ENCODE data around the gene FRK. TPM values are rescaled to one million over a fixed set of nuclear protein-coding genes. Genes with fewer than 3 reads are reported as not detected.

Gene FRK
- total RNA-seq, 4 donors from 2014 or later: 13.3 to 25.4 (median 18.9) TPM

DNA sequence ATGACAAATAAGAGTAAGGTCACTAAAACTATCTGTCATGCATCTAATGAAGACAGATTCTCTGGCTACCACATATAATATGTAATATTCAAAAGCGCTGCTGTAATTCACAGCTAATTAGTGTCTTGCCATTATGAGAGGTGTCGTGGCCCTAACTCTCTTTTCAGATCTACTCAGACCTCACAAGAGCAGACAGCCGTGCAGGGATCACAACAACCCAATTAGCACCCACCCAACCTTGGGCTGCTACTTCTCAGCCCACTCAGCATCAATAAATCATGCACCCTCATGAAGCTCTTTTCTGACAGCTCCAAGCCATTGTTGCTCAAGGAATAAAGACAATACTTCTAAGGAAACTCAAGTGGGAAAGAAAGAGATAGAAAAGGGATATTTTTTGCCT lies 61.5 kb downstream of the FRK start:
- WGBS, 2 donors (ENCODE audit: low coverage in 1 of 2): 86 to 94% methylated on average over 3 of the region's 3 CpGs
- no peak for DNase-seq
- TF ChIP-seq POLR2AphosphoS5 (IDR thresholded peaks at IDR 0.05) (no peak), POLR2A (IDR thresholded peaks at IDR 0.05) (no peak), EP300 (IDR thresholded peaks at IDR 0.05; ENCODE audit: low read depth) (no peak)
- TF ChIP-seq, protein P1, sequence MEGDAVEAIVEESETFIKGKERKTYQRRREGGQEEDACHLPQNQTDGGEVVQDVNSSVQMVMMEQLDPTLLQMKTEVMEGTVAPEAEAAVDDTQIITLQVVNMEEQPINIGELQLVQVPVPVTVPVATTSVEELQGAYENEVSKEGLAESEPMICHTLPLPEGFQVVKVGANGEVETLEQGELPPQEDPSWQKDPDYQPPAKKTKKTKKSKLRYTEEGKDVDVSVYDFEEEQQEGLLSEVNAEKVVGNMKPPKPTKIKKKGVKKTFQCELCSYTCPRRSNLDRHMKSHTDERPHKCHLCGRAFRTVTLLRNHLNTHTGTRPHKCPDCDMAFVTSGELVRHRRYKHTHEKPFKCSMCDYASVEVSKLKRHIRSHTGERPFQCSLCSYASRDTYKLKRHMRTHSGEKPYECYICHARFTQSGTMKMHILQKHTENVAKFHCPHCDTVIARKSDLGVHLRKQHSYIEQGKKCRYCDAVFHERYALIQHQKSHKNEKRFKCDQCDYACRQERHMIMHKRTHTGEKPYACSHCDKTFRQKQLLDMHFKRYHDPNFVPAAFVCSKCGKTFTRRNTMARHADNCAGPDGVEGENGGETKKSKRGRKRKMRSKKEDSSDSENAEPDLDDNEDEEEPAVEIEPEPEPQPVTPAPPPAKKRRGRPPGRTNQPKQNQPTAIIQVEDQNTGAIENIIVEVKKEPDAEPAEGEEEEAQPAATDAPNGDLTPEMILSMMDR (IDR thresholded peaks at IDR 0.05): no peak
- intact Hi-C loops (cut with DNase I; ENCODE audit: low total_unique reads) (no loop called here), in situ Hi-C loops (cut with MboI; ENCODE audit: low pct_ligation_motif_present in 1 of 4, low pct_unique_long_range_greater_than_20kb in 1 of 4, low sequenced_read_pairs in 3 of 4) (no loop called here)
- no peaks in the 10 kb centered on the region for H3K27me3 ChIP-seq
- H3K9me3 ChIP-seq: no peaks in the 10 kb centered on the region
- H3K4me3 ChIP-seq: no peak overlapping the region
- no peaks in the 10 kb centered on the region for H3K36me3 ChIP-seq
- no peak overlapping the region for H3K27ac ChIP-seq
- H3K4me1 ChIP-seq: no peaks in the 10 kb centered on the region

DNA sequence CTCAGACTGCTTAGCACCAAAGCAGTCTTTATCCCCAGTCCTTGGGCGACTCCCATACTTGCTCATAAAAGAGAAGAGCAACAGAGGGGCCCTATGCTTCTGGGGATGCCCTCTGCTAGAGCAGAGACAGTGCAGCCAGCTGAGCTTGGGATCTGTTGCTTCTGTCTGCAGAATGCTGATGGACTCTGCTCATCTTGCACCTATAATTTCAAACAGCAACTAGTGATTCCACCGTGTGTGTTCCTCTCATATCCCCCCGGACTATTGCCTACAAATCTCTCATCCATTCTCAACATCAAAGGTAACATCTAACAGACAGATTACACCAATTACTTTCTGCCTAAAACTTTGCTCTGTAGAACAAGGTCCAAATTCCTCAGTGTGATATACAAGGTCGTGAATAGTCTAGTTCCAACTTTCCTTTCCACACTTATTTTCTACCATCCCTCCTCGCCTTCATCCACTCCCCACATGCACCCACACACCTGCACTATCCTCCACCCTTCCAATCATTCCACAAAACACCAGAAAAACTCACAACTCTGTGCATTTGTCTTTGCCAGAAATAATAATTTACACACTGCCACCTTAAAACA lies 62.6 kb downstream of the FRK start:
- intact Hi-C loops (cut with DNase I; ENCODE audit: low total_unique reads): no loop called here
- Histone ChIP-seq H3K36me3 (no peaks in the 10 kb centered on the region), H3K27ac (no peak overlapping the region), H3K4me1 (no peaks in the 10 kb centered on the region), H3K4me3 (no peak overlapping the region), H3K9me3 (no peaks in the 10 kb centered on the region), H3K27me3 (no peaks in the 10 kb centered on the region)
- TF ChIP-seq POLR2A (IDR thresholded peaks at IDR 0.05): no peak
- TF ChIP-seq EP300 (IDR thresholded peaks at IDR 0.05; ENCODE audit: low read depth): no peak
- no peak for TF ChIP-seq POLR2AphosphoS5 (IDR thresholded peaks at IDR 0.05)
- TF ChIP-seq, protein P1 (IDR thresholded peaks at IDR 0.05): no peak
- no peak for DNase-seq
- WGBS, 2 donors (ENCODE audit: low coverage in 1 of 2): 60 to 73% methylated on average over 4 to 5 of the region's 5 CpGs
- in situ Hi-C loops (cut with MboI; ENCODE audit: low pct_ligation_motif_present in 1 of 4, low pct_unique_long_range_greater_than_20kb in 1 of 4, low sequenced_read_pairs in 3 of 4): no loop called here

DNA sequence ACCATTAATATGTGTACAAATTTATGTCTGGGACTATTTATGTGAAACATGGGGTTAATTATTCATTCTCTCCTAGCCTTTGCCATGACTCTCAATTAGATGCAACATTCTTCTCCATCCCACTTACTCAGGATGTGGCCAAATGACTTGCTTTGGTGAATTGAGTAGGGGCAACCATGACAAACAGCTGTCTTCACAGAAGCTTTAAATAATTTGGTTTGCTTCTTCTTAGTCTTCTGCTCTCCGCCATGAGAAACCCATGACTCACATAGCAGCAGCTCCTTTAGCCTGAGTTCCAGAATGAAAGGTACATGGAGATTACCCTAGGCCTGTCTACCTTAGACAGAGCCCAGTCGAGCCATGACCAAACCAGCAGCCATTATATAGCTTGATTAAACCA lies 74.7 kb downstream of the FRK start:
- Histone ChIP-seq H3K36me3 (no peaks in the 10 kb centered on the region), H3K4me3 (no peak overlapping the region), H3K27ac (no peak overlapping the region), H3K4me1 (no peaks in the 10 kb centered on the region), H3K27me3 (no peaks in the 10 kb centered on the region), H3K9me3 (peaks cover 3 to 7% of the 10 kb centered on the region in 2 donors)
- in situ Hi-C loops (cut with MboI; ENCODE audit: low pct_ligation_motif_present in 1 of 4, low pct_unique_long_range_greater_than_20kb in 1 of 4, low sequenced_read_pairs in 3 of 4) (no loop called here), intact Hi-C loops (cut with DNase I; ENCODE audit: low total_unique reads) (loop anchor here (5.0 kb wide), 1 partner anchor 1044 kb away; no protein-coding TSS in a partner anchor)
- 80 to 90% methylated on average over 1 to 2 of the region's 2 CpGs for WGBS, 2 donors (ENCODE audit: low coverage in 1 of 2)
- TF ChIP-seq POLR2A (IDR thresholded peaks at IDR 0.05) (no peak), POLR2AphosphoS5 (IDR thresholded peaks at IDR 0.05) (no peak), EP300 (IDR thresholded peaks at IDR 0.05; ENCODE audit: low read depth) (no peak)
- TF ChIP-seq, protein P1 (IDR thresholded peaks at IDR 0.05): no peak
- DNase-seq: no peak

DNA sequence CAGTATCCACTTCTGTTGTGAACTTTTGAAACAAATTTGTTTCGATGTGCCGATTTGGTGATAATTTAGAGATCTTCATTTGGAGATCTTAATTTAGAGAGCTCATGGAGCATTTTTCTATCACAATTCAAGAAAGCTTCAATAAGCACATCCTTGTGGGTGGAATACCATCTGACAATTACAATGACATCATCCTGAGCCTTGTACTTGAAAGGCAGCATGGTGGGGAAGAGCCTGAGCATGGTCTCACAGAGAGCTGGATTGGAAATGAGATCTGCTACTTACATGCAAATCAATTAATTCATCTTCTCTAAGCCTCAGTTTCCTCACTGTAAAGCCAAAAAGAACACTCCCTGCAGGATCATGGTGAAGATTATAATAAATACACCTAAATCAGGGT lies 75.9 kb downstream of the FRK start:
- WGBS, 2 donors (ENCODE audit: low coverage in 1 of 2): 80 to 93% methylated on average over 2 of the region's 2 CpGs
- no peaks in the 10 kb centered on the region for H3K36me3 ChIP-seq
- no peak overlapping the region for H3K27ac ChIP-seq
- TF ChIP-seq EP300 (IDR thresholded peaks at IDR 0.05; ENCODE audit: low read depth) (no peak), POLR2AphosphoS5 (IDR thresholded peaks at IDR 0.05) (no peak), POLR2A (IDR thresholded peaks at IDR 0.05) (no peak)
- TF ChIP-seq, protein P1 (IDR thresholded peaks at IDR 0.05): no peak
- H3K9me3 ChIP-seq: no peaks in the 10 kb centered on the region
- no peak overlapping the region for H3K4me3 ChIP-seq
- no peaks in the 10 kb centered on the region for H3K27me3 ChIP-seq
- DNase-seq: no peak
- H3K4me1 ChIP-seq: no peaks in the 10 kb centered on the region
- in situ Hi-C loops (cut with MboI; ENCODE audit: low pct_ligation_motif_present in 1 of 4, low pct_unique_long_range_greater_than_20kb in 1 of 4, low sequenced_read_pairs in 3 of 4): no loop called here
- intact Hi-C loops (cut with DNase I; ENCODE audit: low total_unique reads): loop anchor here (5.0 kb wide), 1 partner anchor 1043 kb away; no protein-coding TSS in a partner anchor
